ENCODE measurements around the gene C20orf204.
"Not testable (repeated sequence)": the region's sequence is repeated elsewhere in the genome, so short reads cannot be mapped to it uniquely, and the experiment has no call there.

C20orf204 gene

GRCh38 chr20:64035933-64036345 lies at the start of gene C20orf204:
C20orf204 (plus strand) TSS chr20:64036182; CDS start chr20:64036324, 142 bp downstream.
- no peak for DNase-seq

GRCh38 chr20:64000906-64001305 lies 35.1 kb upstream of the C20orf204 start:
- no peak for DNase-seq

- no peak for DNase-seq
These were observed 34.4 kb upstream of the C20orf204 start for GRCh38 chr20:64001607-64002011.

- no peak for DNase-seq
These were observed 31.8 kb upstream of the C20orf204 start for GRCh38 chr20:64003960-64004725.

- no peak for DNase-seq
These were observed 30.6 kb upstream of the C20orf204 start for GRCh38 chr20:64005394-64005793.

- no peak for DNase-seq
These were observed 29.5 kb upstream of the C20orf204 start for GRCh38 chr20:64006490-64006889.

- DNase-seq: no peak
These were observed 29.1 kb upstream of the C20orf204 start for GRCh38 chr20:64006902-64007301.

GRCh38 chr20:64009811-64010387 lies 26.1 kb upstream of the C20orf204 start:
- no peak for DNase-seq

GRCh38 chr20:64010711-64011237 lies 25.2 kb upstream of the C20orf204 start:
- DNase-seq: no peak

GRCh38 chr20:64011366-64011779 lies 24.6 kb upstream of the C20orf204 start:
- DNase-seq: no peak

GRCh38 chr20:64012385-64013154 lies 23.4 kb upstream of the C20orf204 start:
- not testable (repeated sequence) for DNase-seq

- DNase-seq: no peak
These were observed 20.3 kb upstream of the C20orf204 start for GRCh38 chr20:64015635-64016034.

- DNase-seq: no peak
These were observed 14.6 kb upstream of the C20orf204 start for GRCh38 chr20:64021124-64021975.

GRCh38 chr20:64022671-64023360 lies 13.2 kb upstream of the C20orf204 start:
- DNase-seq: no peak

- DNase-seq: no peak
These were observed 12.4 kb upstream of the C20orf204 start for GRCh38 chr20:64023361-64024140.

GRCh38 chr20:64024141-64024990 lies 11.6 kb upstream of the C20orf204 start:
- no peak for DNase-seq

GRCh38 chr20:64025101-64025825 lies 10.7 kb upstream of the C20orf204 start:
- DNase-seq: no peak

GRCh38 chr20:64025826-64026412 lies 10.1 kb upstream of the C20orf204 start:
- no peak for DNase-seq

Data from femur (tissue), 1 donor.